Neural cell (in vitro differentiated cells): ENCODE measurements around the gene LGALS12.

ENCODE experiments used
- EP300 ChIP-seq: fragments of 450-650 bp; conservative IDR thresholded peaks from 2 replicates; pipeline ENCODE4 v1.6.1; 2014; ENCODE audit warnings: antibody characterized with exemption, mild to moderate bottlenecking, moderate library complexity; ENCODE audit not compliant: poor library complexity, severe bottlenecking
- EZH2 ChIP-seq: fragments of 200-600, 300-800 bp; shearing (Covaris generic), sonication (generic); IDR thresholded peaks from 2 replicates; pipeline ENCODE4 v1.6.1; 2014; ENCODE audit warnings: antibody characterized with exemption, low read length, borderline replicate concordance, mild to moderate bottlenecking; ENCODE audit not compliant: insufficient read depth, poor library complexity, severe bottlenecking
- TAF1 ChIP-seq: IDR thresholded peaks from 2 replicates; pipeline ENCODE4 v1.6.1; 2012; ENCODE audit warnings: low read depth
- TF ChIP-seq, protein P1 (sequence below): IDR thresholded peaks from 2 replicates; pipeline ENCODE4 v1.6.1; 2012; ENCODE audit warnings: borderline replicate concordance
- TF ChIP-seq, protein P2 (sequence below): fragments of 450-650 bp; IDR thresholded peaks from 2 replicates; pipeline ENCODE4 v1.5.1; 2014; ENCODE audit warnings: antibody characterized with exemption, mild to moderate bottlenecking, moderate library complexity; ENCODE audit not compliant: poor library complexity, severe bottlenecking

DNA sequence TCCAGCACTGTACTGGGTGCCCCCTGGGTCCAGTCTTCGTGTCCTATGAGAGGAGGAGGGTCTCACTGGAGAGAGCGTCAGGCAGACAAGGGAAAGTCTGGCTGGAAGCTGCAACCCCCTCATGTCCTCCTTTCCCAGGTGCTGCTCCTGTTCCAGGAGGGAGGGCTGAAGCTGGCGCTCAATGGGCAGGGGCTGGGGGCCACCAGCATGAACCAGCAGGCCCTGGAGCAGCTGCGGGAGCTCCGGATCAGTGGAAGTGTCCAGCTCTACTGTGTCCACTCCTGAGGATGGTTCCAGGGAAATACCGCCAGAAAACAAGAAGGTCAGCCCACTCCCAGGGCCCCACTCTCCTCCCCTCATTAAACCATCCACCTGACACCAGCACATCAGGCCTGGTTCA is 10.2 kb downstream of the LGALS12 start:
- TF ChIP-seq EZH2 (no peak), EP300 (no peak), TAF1 (no peak)
- TF ChIP-seq, protein P1, sequence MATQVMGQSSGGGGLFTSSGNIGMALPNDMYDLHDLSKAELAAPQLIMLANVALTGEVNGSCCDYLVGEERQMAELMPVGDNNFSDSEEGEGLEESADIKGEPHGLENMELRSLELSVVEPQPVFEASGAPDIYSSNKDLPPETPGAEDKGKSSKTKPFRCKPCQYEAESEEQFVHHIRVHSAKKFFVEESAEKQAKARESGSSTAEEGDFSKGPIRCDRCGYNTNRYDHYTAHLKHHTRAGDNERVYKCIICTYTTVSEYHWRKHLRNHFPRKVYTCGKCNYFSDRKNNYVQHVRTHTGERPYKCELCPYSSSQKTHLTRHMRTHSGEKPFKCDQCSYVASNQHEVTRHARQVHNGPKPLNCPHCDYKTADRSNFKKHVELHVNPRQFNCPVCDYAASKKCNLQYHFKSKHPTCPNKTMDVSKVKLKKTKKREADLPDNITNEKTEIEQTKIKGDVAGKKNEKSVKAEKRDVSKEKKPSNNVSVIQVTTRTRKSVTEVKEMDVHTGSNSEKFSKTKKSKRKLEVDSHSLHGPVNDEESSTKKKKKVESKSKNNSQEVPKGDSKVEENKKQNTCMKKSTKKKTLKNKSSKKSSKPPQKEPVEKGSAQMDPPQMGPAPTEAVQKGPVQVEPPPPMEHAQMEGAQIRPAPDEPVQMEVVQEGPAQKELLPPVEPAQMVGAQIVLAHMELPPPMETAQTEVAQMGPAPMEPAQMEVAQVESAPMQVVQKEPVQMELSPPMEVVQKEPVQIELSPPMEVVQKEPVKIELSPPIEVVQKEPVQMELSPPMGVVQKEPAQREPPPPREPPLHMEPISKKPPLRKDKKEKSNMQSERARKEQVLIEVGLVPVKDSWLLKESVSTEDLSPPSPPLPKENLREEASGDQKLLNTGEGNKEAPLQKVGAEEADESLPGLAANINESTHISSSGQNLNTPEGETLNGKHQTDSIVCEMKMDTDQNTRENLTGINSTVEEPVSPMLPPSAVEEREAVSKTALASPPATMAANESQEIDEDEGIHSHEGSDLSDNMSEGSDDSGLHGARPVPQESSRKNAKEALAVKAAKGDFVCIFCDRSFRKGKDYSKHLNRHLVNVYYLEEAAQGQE, result no peak
- TF ChIP-seq, protein P2, sequence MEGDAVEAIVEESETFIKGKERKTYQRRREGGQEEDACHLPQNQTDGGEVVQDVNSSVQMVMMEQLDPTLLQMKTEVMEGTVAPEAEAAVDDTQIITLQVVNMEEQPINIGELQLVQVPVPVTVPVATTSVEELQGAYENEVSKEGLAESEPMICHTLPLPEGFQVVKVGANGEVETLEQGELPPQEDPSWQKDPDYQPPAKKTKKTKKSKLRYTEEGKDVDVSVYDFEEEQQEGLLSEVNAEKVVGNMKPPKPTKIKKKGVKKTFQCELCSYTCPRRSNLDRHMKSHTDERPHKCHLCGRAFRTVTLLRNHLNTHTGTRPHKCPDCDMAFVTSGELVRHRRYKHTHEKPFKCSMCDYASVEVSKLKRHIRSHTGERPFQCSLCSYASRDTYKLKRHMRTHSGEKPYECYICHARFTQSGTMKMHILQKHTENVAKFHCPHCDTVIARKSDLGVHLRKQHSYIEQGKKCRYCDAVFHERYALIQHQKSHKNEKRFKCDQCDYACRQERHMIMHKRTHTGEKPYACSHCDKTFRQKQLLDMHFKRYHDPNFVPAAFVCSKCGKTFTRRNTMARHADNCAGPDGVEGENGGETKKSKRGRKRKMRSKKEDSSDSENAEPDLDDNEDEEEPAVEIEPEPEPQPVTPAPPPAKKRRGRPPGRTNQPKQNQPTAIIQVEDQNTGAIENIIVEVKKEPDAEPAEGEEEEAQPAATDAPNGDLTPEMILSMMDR, result no peak
